H1 (cell line): ENCODE measurements around the gene S100A6. TPM values are rescaled to one million over a fixed set of nuclear protein-coding genes. Genes with fewer than 3 reads are reported as not detected.
A peak's percentile ranks its signal among the peaks of the same experiment; 100 is the strongest.

ENCODE experiments used
- CTCF ChIA-PET: fragments of 300-600 bp; sonication (Branson Sonifier 250); formaldehyde crosslinking; loops from one replicate; lab custom pipeline; 2021; ENCODE audit not compliant: partially characterized antibody; lab: Charles Lee
- POLR2A ChIA-PET: fragments of 300-600 bp; sonication (Branson Sonifier 250); formaldehyde crosslinking; loops from one replicate; lab custom pipeline; 2021; ENCODE audit warnings: inconsistent platforms; ENCODE audit not compliant: partially characterized antibody; lab: Charles Lee
- DNase-seq, 2 experiments: peaks; one replicate each; pipeline versions ENCODE4 v3.0.0 to v3.0.0-alpha.2; 2010 to 2022; ENCODE audit warnings: low spot score in 2 of 2, low read depth in 1 of 2, mixed read lengths in 1 of 2
- FAIRE-seq: peaks from 2 replicates; lab custom pipeline; 2011; peaks lifted over from hg19 to GRCh38; lab: Jason Lieb, UNC
- H2AFZ ChIP-seq: 2 replicates; pipeline ENCODE4 v1.8.1; 2012; ENCODE audit warnings: low read length, inconsistent platforms
- H2AK5ac ChIP-seq: 2 replicates; pipeline ENCODE4 v1.6.1; 2013; ENCODE audit warnings: low read depth, low read length
- H2BK120ac ChIP-seq: replicated peaks from 2 replicates; pipeline ENCODE3; 2013; ENCODE audit warnings: low read depth, low read length, inconsistent platforms
- H2BK12ac ChIP-seq: 2 replicates; pipeline ENCODE4 v1.6.1; 2013; ENCODE audit warnings: low read depth, low read length
- H2BK15ac ChIP-seq: 2 replicates; pipeline ENCODE4 v1.6.1; 2013; ENCODE audit warnings: low read length
- H2BK20ac ChIP-seq: 2 replicates; pipeline ENCODE4 v1.6.1; 2013; ENCODE audit warnings: low read length
- H2BK5ac ChIP-seq: 2 replicates; pipeline ENCODE4 v1.6.1; 2013; ENCODE audit warnings: low read depth, low read length
- H3K14ac ChIP-seq: 2 replicates; pipeline ENCODE4 v1.6.1; 2013; ENCODE audit warnings: inconsistent platforms; ENCODE audit not compliant: insufficient read length
- H3K18ac ChIP-seq: 2 replicates; pipeline ENCODE4 v1.6.1; 2013; ENCODE audit warnings: low read length; ENCODE audit errors: extremely low read depth
- H3K23ac ChIP-seq: 2 replicates; pipeline ENCODE4 v1.6.1; 2013; ENCODE audit warnings: inconsistent platforms; ENCODE audit not compliant: insufficient read length
- H3K23me2 ChIP-seq: 2 replicates; pipeline ENCODE4 v1.6.1; 2013; ENCODE audit warnings: low read depth, low read length
- H3K27ac ChIP-seq: 2 replicates; pipeline ENCODE4 v1.6.1; 2011; ENCODE audit warnings: low read depth, low read length, inconsistent platforms
- H3K27me3 ChIP-seq, 4 experiments: replicated peaks in 1 of 4; 1 replicate in 1 of 4; 2 replicates in 3 of 4; pipeline versions ENCODE4 v1.6.1 to v1.8.1; 2011 to 2013; ENCODE audit warnings: low read length in 3 of 4, mild to moderate bottlenecking in 3 of 4, inconsistent platforms in 2 of 4, mixed read lengths in 2 of 4, moderate library complexity in 1 of 4; ENCODE audit not compliant: control insufficient read depth in 3 of 4, insufficient read depth in 3 of 4; ENCODE audit errors: extremely low read depth in 1 of 4
- H3K36me3 ChIP-seq, 4 experiments: 2 replicates each; pipeline versions ENCODE4 v1.6.1 to v1.8.1; 2011 to 2013; ENCODE audit warnings: mild to moderate bottlenecking in 4 of 4, low read length in 3 of 4, moderate library complexity in 2 of 4, control low read depth in 1 of 4, inconsistent platforms in 1 of 4; ENCODE audit not compliant: insufficient read depth in 4 of 4, control insufficient read depth in 2 of 4
- H3K4ac ChIP-seq: replicated peaks from 2 replicates; pipeline ENCODE3; 2013; ENCODE audit warnings: low read length, low read depth, mixed read lengths, inconsistent platforms; ENCODE audit not compliant: insufficient read length
- H3K4me1 ChIP-seq, 4 experiments: replicated peaks in 1 of 4; 1 replicate in 1 of 4; 2 replicates in 3 of 4; pipeline versions ENCODE4 v1.6.1 to v1.8.1; 2011 to 2013; ENCODE audit warnings: low read length in 3 of 4, inconsistent platforms in 2 of 4, mixed read lengths in 1 of 4; ENCODE audit not compliant: insufficient read depth in 4 of 4, control insufficient read depth in 3 of 4
- H3K4me2 ChIP-seq, 2 experiments: 2 replicates each; pipeline versions ENCODE4 v1.6.1 to v1.8.1; 2011 to 2013; ENCODE audit warnings: low read depth in 2 of 2, low read length in 2 of 2, control low read depth in 1 of 2, inconsistent platforms in 1 of 2, mild to moderate bottlenecking in 1 of 2; ENCODE audit not compliant: insufficient read depth in 1 of 2
- H3K4me3 ChIP-seq, 4 experiments: fragments of 200-600, 300-600 bp in 1 of 4; sonication (generic), shearing (Covaris generic), sonication (Bioruptor Twin) in 1 of 4; 2 replicates each; pipeline versions ENCODE4 v1.5.1 to v1.8.1; 2011 to 2016; ENCODE audit warnings: low read length in 4 of 4, low read depth in 3 of 4, control low read depth in 2 of 4, inconsistent platforms in 2 of 4, mild to moderate bottlenecking in 2 of 4, mixed read lengths in 1 of 4, moderate library complexity in 1 of 4; ENCODE audit not compliant: insufficient read depth in 2 of 4; ENCODE audit errors: extremely low read depth in 1 of 4
- H3K56ac ChIP-seq: replicated peaks from 2 replicates; pipeline ENCODE3; 2013; ENCODE audit warnings: low read depth, mild to moderate bottlenecking, mixed read lengths, low read length, inconsistent platforms; ENCODE audit not compliant: insufficient read length
- H3K79me1 ChIP-seq: 2 replicates; pipeline ENCODE4 v1.6.1; 2013; ENCODE audit warnings: low read depth, low read length, control low read depth
- H3K79me2 ChIP-seq, 2 experiments: 2 replicates each; pipeline versions ENCODE4 v1.6.1 to v1.8.1; 2012 to 2013; ENCODE audit warnings: low read length in 2 of 2, mild to moderate bottlenecking in 2 of 2, inconsistent platforms in 1 of 2; ENCODE audit not compliant: insufficient read depth in 2 of 2, control insufficient read depth in 1 of 2
- H3K9ac ChIP-seq, 4 experiments: replicated peaks in 1 of 4; 1 replicate in 1 of 4; 2 replicates in 3 of 4; pipeline versions ENCODE4 v1.6.1 to v1.8.1; 2011 to 2013; ENCODE audit warnings: low read depth in 3 of 4, low read length in 3 of 4, control low read depth in 2 of 4, mild to moderate bottlenecking in 2 of 4, moderate library complexity in 2 of 4, inconsistent platforms in 1 of 4; ENCODE audit errors: extremely low read depth in 1 of 4
- H3K9me3 ChIP-seq, 2 experiments: 2 replicates each; pipeline versions ENCODE4 v1.6.1 to v1.8.1; 2012 to 2013; ENCODE audit warnings: mild to moderate bottlenecking in 2 of 2, moderate library complexity in 2 of 2, control low read depth in 1 of 2, inconsistent platforms in 1 of 2, low read depth in 1 of 2, low read length in 1 of 2, mixed read lengths in 1 of 2; ENCODE audit not compliant: insufficient read depth in 2 of 2
- H4K20me1 ChIP-seq, 2 experiments: replicated peaks in 1 of 2; 2 replicates each; pipeline versions ENCODE3 to v1.8.1; 2011 to 2013; ENCODE audit warnings: inconsistent platforms in 2 of 2, low read length in 2 of 2, mild to moderate bottlenecking in 1 of 2; ENCODE audit not compliant: insufficient read depth in 2 of 2, control insufficient read depth in 1 of 2
- H4K5ac ChIP-seq: 2 replicates; pipeline ENCODE4 v1.6.1; 2013; ENCODE audit warnings: low read length, low read depth, mixed read lengths, inconsistent platforms; ENCODE audit not compliant: insufficient read length
- H4K8ac ChIP-seq: 2 replicates; pipeline ENCODE4 v1.8.0; 2013; ENCODE audit warnings: mild to moderate bottlenecking, moderate library complexity, low read length, inconsistent platforms; ENCODE audit not compliant: insufficient read depth; ENCODE audit errors: extremely low read depth
- H4K91ac ChIP-seq: replicated peaks from 2 replicates; pipeline ENCODE3; 2013; ENCODE audit warnings: low read length, mixed read lengths, inconsistent platforms; ENCODE audit not compliant: insufficient read length
- GABPA ChIP-seq: IDR thresholded peaks from 2 replicates; pipeline ENCODE4 v1.6.1; 2011; ENCODE audit warnings: mild to moderate bottlenecking, low read length, moderate library complexity, borderline replicate concordance; ENCODE audit not compliant: insufficient read depth
- RXRA ChIP-seq: IDR thresholded peaks from 2 replicates; pipeline ENCODE4 v1.6.1; 2011; ENCODE audit warnings: low read depth, mild to moderate bottlenecking, low read length, moderate library complexity; ENCODE audit not compliant: insufficient read depth
- SAP30 ChIP-seq: fragments of 300-600 bp; sonication (generic); IDR thresholded peaks from 2 replicates; pipeline ENCODE4 v1.7.1; 2012; ENCODE audit warnings: low read length, moderate library complexity, mild to moderate bottlenecking, inconsistent platforms; ENCODE audit not compliant: insufficient read depth, insufficient replicate concordance
- TAF7 ChIP-seq: optimal IDR thresholded peaks from 2 replicates; pipeline ENCODE3; 2011; ENCODE audit warnings: low read depth, mild to moderate bottlenecking, inconsistent platforms, low read length, moderate library complexity, borderline replicate concordance
- TEAD4 ChIP-seq: IDR thresholded peaks from 2 replicates; pipeline ENCODE4 v1.6.1; 2012; ENCODE audit warnings: low read depth, low read length, inconsistent platforms, mixed read lengths
- whole genome bisulfite sequencing, 2 experiments: shearing (Covaris generic) in 1 of 2; methylation state at CpG; one replicate each; pipeline versions ENCODE4 v1.1.6 to v1.1.7; 2013 to 2015; ENCODE audit warnings: low lambda C conversion rate in 2 of 2, mixed read lengths in 2 of 2, inconsistent platforms in 1 of 2, low coverage in 1 of 2, missing lambda C conversion rate in 1 of 2; ENCODE audit not compliant: insufficient replicate concordance in 2 of 2, insufficient coverage in 1 of 2, insufficient read length in 1 of 2; ENCODE audit errors: extremely low coverage in 1 of 2, missing lambda C conversion rate in 1 of 2; 5-methylcytosine and 5-hydroxymethylcytosine counted together
- polyA plus RNA-seq, 7 experiments: library from polyadenylated mRNA; depleted of rRNA in 3 of 7; stranded (reverse) in 5 of 7; unstranded in 2 of 7; fragments of >200 nt in 5 of 7; fragments of 200-250 nt in 2 of 7; gene quantifications; 1 replicate in 5 of 7; 2 replicates in 1 of 7; 4 replicates in 1 of 7; pipeline versions ENCODE4 v1.2.1 to v1.2.3, GENCODE V29; 2011 to 2013; ENCODE audit warnings: missing spikeins in 2 of 7, mixed read lengths in 2 of 7
- total RNA-seq: library from RNA; stranded (reverse); fragmentation: NEBNext Ultra II Directional; extraction: Animal tissue kit (Norgen Biotek cat#: 25700); gene quantifications from 2 replicates; pipeline ENCODE4 v1.2.1, GENCODE V29; 2021

The S100A6 gene
- total and polyA plus RNA-seq, 2 of the 8 experiments (the other 6 are each of a cell fraction or from before 2014, with no cell fraction given), result 11.1 to 63.0 TPM

DNA sequence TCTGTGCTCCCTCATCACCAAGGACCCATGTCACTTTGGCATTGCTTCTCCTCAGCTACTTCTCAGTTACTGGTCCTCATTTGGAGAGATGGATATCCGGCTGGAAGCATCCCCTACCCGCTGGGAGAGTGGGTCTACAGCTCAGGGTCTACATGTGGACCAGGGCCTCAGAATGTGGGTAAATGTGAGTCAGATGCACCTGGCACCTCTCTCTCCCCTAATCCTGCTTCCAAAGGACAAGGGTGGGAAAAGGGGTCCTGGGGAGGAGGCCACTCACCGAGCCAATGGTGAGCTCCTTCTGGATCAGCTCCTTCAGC lies 908 bp downstream of the S100A6 start:
- no peaks in the 10 kb centered on the region for H4K20me1 ChIP-seq
- H2AK5ac ChIP-seq, result no peak overlapping the region
- H2BK15ac ChIP-seq, result peak overlapping the region; percentile 25; the same call in 1 of the 2 replicates
- H3K4me3 ChIP-seq, result no peak overlapping the region
- H4K8ac ChIP-seq, result no peak overlapping the region
- peak overlapping the region; percentile 94; the same call in 1 of the 2 replicates for H2BK12ac ChIP-seq
- H3K9me3 ChIP-seq, result no peaks in the 10 kb centered on the region
- CTCF ChIA-PET, result interaction anchor here (0.9 to 10.2 kb wide), 16 partner anchors 9 to 183 kb away, joined by 3 to 165 read pairs (median 6); partner anchors contain the start of genes CHTOP, S100A1, S100A13 and S100A14
- H4K5ac ChIP-seq, result no peak overlapping the region
- H4K91ac ChIP-seq, result no peak overlapping the region
- DNase-seq (no peak), FAIRE-seq (no peak)
- no peak overlapping the region for H3K18ac ChIP-seq
- H2BK20ac ChIP-seq, result no peak overlapping the region
- no peaks in the 10 kb centered on the region for H3K79me2 ChIP-seq
- H3K27me3 ChIP-seq, result peaks cover 0 to 19% (median 6%) of the 10 kb centered on the region in 4 experiments; a peak in 5 of 7 replicates
- POLR2A ChIA-PET, result interaction anchor here (1.1 to 3.3 kb wide), 10 partner anchors 10 to 100 kb away, joined by 3 to 17 read pairs (median 4); partner anchors contain the start of genes CHTOP, S100A13 and S100A16
- WGBS, 2 experiments, result 89% methylated on average over 3 of the region's 3 CpGs; no CpG with 5 or more reads in 1 of the 2 experiments
- H2AFZ ChIP-seq, result no peak overlapping the region
- H3K4ac ChIP-seq, result no peak overlapping the region
- H2BK120ac ChIP-seq, result no peak overlapping the region
- no peak overlapping the region for H3K27ac ChIP-seq
- H3K4me1 ChIP-seq, result peaks cover 15 to 38% (median 24%) of the 10 kb centered on the region in 4 experiments
- no peak overlapping the region for H3K56ac ChIP-seq
- H3K4me2 ChIP-seq, result peak overlapping the region in 1 of 2 experiments; percentile 74; a peak in 1 of 4 replicates
- H2BK5ac ChIP-seq, result 0 out of 2 replicates have a peak overlapping the region, but pooled peaks have one; percentile 62
- H3K9ac ChIP-seq, result no peak overlapping the region
- no peaks in the 10 kb centered on the region for H3K36me3 ChIP-seq
- H3K79me1 ChIP-seq, result no peaks in the 10 kb centered on the region
- peaks cover 2% of the 10 kb centered on the region for H3K23me2 ChIP-seq
- no peak overlapping the region for H3K23ac ChIP-seq
- no peak overlapping the region for H3K14ac ChIP-seq
- no peak for TF ChIP-seq SAP30
- no peak for TF ChIP-seq TEAD4
- TF ChIP-seq RXRA, result no peak
- no peak for TF ChIP-seq TAF7
- TF ChIP-seq GABPA, result no peak
